ENCODE results near the gene RBM17. TPM values are rescaled to one million over a fixed set of nuclear protein-coding genes. Genes with fewer than 3 reads are reported as not detected.
"Not testable (repeated sequence)": the region's sequence is repeated elsewhere in the genome, so short reads cannot be mapped to it uniquely, and the experiment has no call there.

The RBM17 gene
- total RNA-seq, 2 experiments from 2014 or later, result 213 to 217 TPM

- POLR2A ChIA-PET, result interaction anchor here (0.7 to 3.0 kb wide), 9 partner anchors 11 to 79 kb away, joined by 3 to 36 read pairs (median 5); partner anchors contain the start of gene IL15RA
- peak overlapping the region; percentile 91 for H3K4me3 Mint-ChIP-seq
- no peak for ATAC-seq
These were observed 32.3 kb upstream of the RBM17 start for GRCh38 chr10:6056411-6057135.

GRCh38 chr10:6058682-6059475 is 30.0 kb upstream of the RBM17 start:
- Mint-ChIP-seq H3K9me3 (ENCODE audit: insufficient read depth) (no peaks in the 10 kb centered on the region), H3K36me3 (ENCODE audit: low read depth) (peaks cover 69% of the 10 kb centered on the region), H3K4me1 (ENCODE audit: low read depth) (peaks cover 68% of the 10 kb centered on the region), H3K4me3 (peak overlapping the region; percentile 91), H3K27me3 (ENCODE audit: low read depth) (no peaks in the 10 kb centered on the region), H3K27ac (peak overlapping the region; percentile 92)
- ATAC-seq (no peak), DNase-seq (peak; percentile 22)
- POLR2A ChIA-PET, result interaction anchor here (0.8 to 3.0 kb wide), 13 partner anchors 9 to 525 kb away, joined by 4 to 36 read pairs (median 7); partner anchors contain the start of gene IL15RA
- CTCF ChIA-PET, result interaction anchor here (1.1 to 3.5 kb wide), 6 partner anchors 9 to 33 kb away, joined by 3 to 37 read pairs (median 4); no protein-coding TSS in a partner anchor

More at GRCh38 chr10:6056411-6057135, 32.3 kb upstream of the RBM17 start:
- peaks cover 77% of the 10 kb centered on the region for H3K4me1 Mint-ChIP-seq (ENCODE audit: low read depth)
- DNase-seq, result peak; percentile 20
- no peaks in the 10 kb centered on the region for H3K9me3 Mint-ChIP-seq (ENCODE audit: insufficient read depth)
- CTCF ChIA-PET, result interaction anchor here (0.6 to 3.7 kb wide), 8 partner anchors 9 to 80 kb away, joined by 3 to 37 read pairs (median 12); no protein-coding TSS in a partner anchor
- H3K27ac Mint-ChIP-seq, result peak overlapping the region; percentile 66
- H3K27me3 Mint-ChIP-seq (ENCODE audit: low read depth), result no peaks in the 10 kb centered on the region
- peaks cover 81% of the 10 kb centered on the region for H3K36me3 Mint-ChIP-seq (ENCODE audit: low read depth)

GRCh38 chr10:6059506-6059905 is 29.3 kb upstream of the RBM17 start:
- H3K4me3 Mint-ChIP-seq, result peak overlapping the region; percentile 91
- ChIA-PET CTCF (interaction anchor here (0.7 to 4.9 kb wide), 2 partner anchors 24 to 28 kb away, joined by 3 to 51 read pairs; no protein-coding TSS in a partner anchor), POLR2A (interaction anchor here (1.5 to 3.2 kb wide), 4 partner anchors 10 to 31 kb away, joined by 4 to 17 read pairs (median 14); no protein-coding TSS in a partner anchor)
- H3K27ac Mint-ChIP-seq, result peak overlapping the region; percentile 92
- H3K9me3 Mint-ChIP-seq (ENCODE audit: insufficient read depth), result no peaks in the 10 kb centered on the region
- H3K36me3 Mint-ChIP-seq (ENCODE audit: low read depth), result peaks cover 62% of the 10 kb centered on the region
- ATAC-seq, result no peak
- peaks cover 67% of the 10 kb centered on the region for H3K4me1 Mint-ChIP-seq (ENCODE audit: low read depth)
- no peaks in the 10 kb centered on the region for H3K27me3 Mint-ChIP-seq (ENCODE audit: low read depth)
- peak; percentile 19 for DNase-seq

GRCh38 chr10:6061056-6061455 is 27.8 kb upstream of the RBM17 start:
- POLR2A ChIA-PET, result interaction anchor here (0.7 to 3.2 kb wide), 15 partner anchors 8 to 521 kb away, joined by 3 to 50 read pairs (median 6); partner anchors contain the start of gene IL15RA
- CTCF ChIA-PET, result interaction anchor here (1.0 to 4.9 kb wide), 7 partner anchors 8 to 30 kb away, joined by 3 to 51 read pairs (median 13); no protein-coding TSS in a partner anchor
- DNase-seq (peak; percentile 30), ATAC-seq (no peak)
- Mint-ChIP-seq H3K9me3 (ENCODE audit: insufficient read depth) (no peaks in the 10 kb centered on the region), H3K4me3 (peak overlapping the region; percentile 91), H3K36me3 (ENCODE audit: low read depth) (peaks cover 55% of the 10 kb centered on the region), H3K27me3 (ENCODE audit: low read depth) (no peaks in the 10 kb centered on the region), H3K4me1 (ENCODE audit: low read depth) (peaks cover 72% of the 10 kb centered on the region), H3K27ac (peak overlapping the region; percentile 92)

- DNase-seq, result peak; percentile 73
- POLR2A ChIA-PET, result interaction anchor here (0.5 to 3.2 kb wide), 18 partner anchors 7 to 581 kb away, joined by 3 to 50 read pairs (median 6); no protein-coding TSS in a partner anchor
- peaks cover 72% of the 10 kb centered on the region for H3K4me1 Mint-ChIP-seq (ENCODE audit: low read depth)
- CTCF ChIA-PET, result interaction anchor here (0.7 to 4.9 kb wide), 11 partner anchors 9 to 48 kb away, joined by 3 to 51 read pairs (median 8); no protein-coding TSS in a partner anchor
- H3K27ac Mint-ChIP-seq, result peak within 1 kb of the TSS; percentile 92
- no peaks in the 10 kb centered on the region for H3K9me3 Mint-ChIP-seq (ENCODE audit: insufficient read depth)
- ATAC-seq, result peak; percentile 74
- no peaks in the 10 kb centered on the region for H3K27me3 Mint-ChIP-seq (ENCODE audit: low read depth)
- H3K36me3 Mint-ChIP-seq (ENCODE audit: low read depth), result peaks cover 43% of the 10 kb centered on the region
- peak within 1 kb of the TSS; percentile 91 for H3K4me3 Mint-ChIP-seq
These were observed 26.6 kb upstream of the RBM17 start, which contains the start of gene IL2RA for GRCh38 chr10:6062101-6062771. IL2RA (minus strand) TSS chr10:6062367; CDS start chr10:6062151, 216 bp downstream.

GRCh38 chr10:6064119-6064518 is 24.7 kb upstream of the RBM17 start:
- H3K27ac Mint-ChIP-seq, result no peak overlapping the region
- H3K27me3 Mint-ChIP-seq (ENCODE audit: low read depth), result no peaks in the 10 kb centered on the region
- peaks cover 24% of the 10 kb centered on the region for H3K36me3 Mint-ChIP-seq (ENCODE audit: low read depth)
- ATAC-seq (no peak), DNase-seq (peak; percentile 9)
- POLR2A ChIA-PET, result interaction anchor here (0.5 to 1.8 kb wide), 2 partner anchors 8 to 46 kb away, joined by 3 to 8 read pairs; no protein-coding TSS in a partner anchor
- H3K4me3 Mint-ChIP-seq, result no peak overlapping the region
- no peaks in the 10 kb centered on the region for H3K9me3 Mint-ChIP-seq (ENCODE audit: insufficient read depth)
- CTCF ChIA-PET, result interaction anchor here (0.8 to 4.9 kb wide), 5 partner anchors 8 to 27 kb away, joined by 4 to 51 read pairs (median 13); no protein-coding TSS in a partner anchor
- H3K4me1 Mint-ChIP-seq (ENCODE audit: low read depth), result peaks cover 72% of the 10 kb centered on the region

GRCh38 chr10:6064726-6065125 is 24.1 kb upstream of the RBM17 start:
- not testable (repeated sequence) for H3K9me3 Mint-ChIP-seq (ENCODE audit: insufficient read depth); H3K27me3 Mint-ChIP-seq (ENCODE audit: low read depth); ATAC-seq
- peak overlapping the region; percentile 90 for H3K27ac Mint-ChIP-seq
- CTCF ChIA-PET, result interaction anchor here (3.8 kb wide), 1 partner anchor 19 kb away, joined by 16 read pairs; no protein-coding TSS in a partner anchor
- POLR2A ChIA-PET, result interaction anchor here (0.5 kb wide), 1 partner anchor 46 kb away, joined by 3 read pairs; no protein-coding TSS in a partner anchor
- DNase-seq, result peak; percentile 12
- H3K4me1 Mint-ChIP-seq (ENCODE audit: low read depth), result peaks cover 74% of the 10 kb centered on the region
- H3K36me3 Mint-ChIP-seq (ENCODE audit: low read depth), result peaks cover 18% of the 10 kb centered on the region
- H3K4me3 Mint-ChIP-seq, result peak overlapping the region; percentile 48

GRCh38 chr10:6065406-6065805 is 23.4 kb upstream of the RBM17 start:
- DNase-seq (peak; percentile 37), ATAC-seq (peak; percentile 5)
- Mint-ChIP-seq H3K27me3 (ENCODE audit: low read depth) (no peaks in the 10 kb centered on the region), H3K27ac (peak overlapping the region; percentile 90), H3K4me3 (peak overlapping the region; percentile 48), H3K9me3 (ENCODE audit: insufficient read depth) (no peaks in the 10 kb centered on the region), H3K36me3 (ENCODE audit: low read depth) (peaks cover 12% of the 10 kb centered on the region), H3K4me1 (ENCODE audit: low read depth) (peaks cover 76% of the 10 kb centered on the region)
- POLR2A ChIA-PET, result interaction anchor here (0.7 to 9.3 kb wide), 3 partner anchors 14 to 89 kb away, joined by 4 to 158 read pairs (median 134); no protein-coding TSS in a partner anchor
- CTCF ChIA-PET, result interaction anchor here (1.4 to 13.1 kb wide), 4 partner anchors 9 to 51 kb away, joined by 3 to 370 read pairs (median 38); no protein-coding TSS in a partner anchor

GRCh38 chr10:6065835-6066234 is 23.0 kb upstream of the RBM17 start:
- H3K4me1 Mint-ChIP-seq (ENCODE audit: low read depth), result peaks cover 80% of the 10 kb centered on the region
- H3K4me3 Mint-ChIP-seq, result peak overlapping the region; percentile 48
- peak overlapping the region; percentile 90 for H3K27ac Mint-ChIP-seq
- ChIA-PET POLR2A (interaction anchor here (0.7 to 9.3 kb wide), 6 partner anchors 8 to 90 kb away, joined by 4 to 158 read pairs (median 21); no protein-coding TSS in a partner anchor), CTCF (interaction anchor here (0.7 to 13.1 kb wide), 6 partner anchors 9 to 52 kb away, joined by 3 to 370 read pairs (median 8); no protein-coding TSS in a partner anchor)
- no peaks in the 10 kb centered on the region for H3K9me3 Mint-ChIP-seq (ENCODE audit: insufficient read depth)
- no peak for ATAC-seq
- H3K27me3 Mint-ChIP-seq (ENCODE audit: low read depth), result no peaks in the 10 kb centered on the region
- DNase-seq, result peak; percentile 29
- H3K36me3 Mint-ChIP-seq (ENCODE audit: low read depth), result peaks cover 12% of the 10 kb centered on the region

GRCh38 chr10:6067457-6067856 is 21.4 kb upstream of the RBM17 start:
- Mint-ChIP-seq H3K27me3 (ENCODE audit: low read depth) (no peaks in the 10 kb centered on the region), H3K4me1 (ENCODE audit: low read depth) (peaks cover 93% of the 10 kb centered on the region), H3K4me3 (peak overlapping the region; percentile 36), H3K9me3 (ENCODE audit: insufficient read depth) (no peaks in the 10 kb centered on the region), H3K27ac (peak overlapping the region; percentile 95), H3K36me3 (ENCODE audit: low read depth) (peaks cover 4% of the 10 kb centered on the region)
- no peak for ATAC-seq
- ChIA-PET POLR2A (interaction anchor here (3.3 to 9.3 kb wide), 4 partner anchors 10 to 91 kb away, joined by 16 to 158 read pairs (median 85); partner anchors contain the start of gene IL15RA), CTCF (interaction anchor here (0.8 to 13.1 kb wide), 7 partner anchors 11 to 91 kb away, joined by 3 to 370 read pairs (median 13); no protein-coding TSS in a partner anchor)
- DNase-seq, result no peak

All from activated CD8-positive, alpha-beta T cell treated with anti-CD3 and anti-CD28 coated beads, Interleukin-2, amount 10 ng/mL, durations not matched to agents 7 days and 5 days (primary cell).